GM19240 (cell line): ENCODE results near the gene GLIPR2.
"Not testable (repeated sequence)": the region's sequence is repeated elsewhere in the genome, so short reads cannot be mapped to it uniquely, and the experiment has no call there.

ENCODE experiments used
- DNase-seq: peaks from one replicate; pipeline ENCODE4 v3.0.0; 2011; ENCODE audit warnings: low spot score; ENCODE audit not compliant: insufficient read length

GLIPR2 gene

GRCh38 chr9:36163049-36163785 lies 26.7 kb downstream of the GLIPR2 start:
- DNase-seq: no peak

DNA sequence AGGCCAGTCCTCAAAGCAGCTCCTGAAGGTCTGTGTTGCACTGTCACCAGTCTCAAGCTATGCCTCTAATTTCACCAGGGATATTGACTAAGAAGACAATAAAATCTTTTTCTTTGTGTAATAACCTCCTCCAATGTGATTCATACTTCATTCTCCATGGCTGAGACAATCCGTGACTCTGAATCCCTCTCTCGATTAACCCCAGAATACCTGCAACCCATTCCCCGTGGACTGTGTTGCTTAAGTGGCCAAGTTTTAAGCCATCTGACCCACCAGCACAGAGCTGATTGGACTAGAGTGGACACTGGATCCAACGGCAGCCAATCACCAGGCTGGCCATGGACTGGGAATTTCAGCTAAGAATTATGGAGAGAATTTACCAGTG lies 27.2 kb downstream of the GLIPR2 start:
- DNase-seq: no peak

GRCh38 chr9:36164372-36164771 lies 27.8 kb downstream of the GLIPR2 start:
- no peak for DNase-seq

- DNase-seq: no peak
Measured at GRCh38 chr9:36164989-36165388, 28.5 kb downstream of the GLIPR2 start.

DNA sequence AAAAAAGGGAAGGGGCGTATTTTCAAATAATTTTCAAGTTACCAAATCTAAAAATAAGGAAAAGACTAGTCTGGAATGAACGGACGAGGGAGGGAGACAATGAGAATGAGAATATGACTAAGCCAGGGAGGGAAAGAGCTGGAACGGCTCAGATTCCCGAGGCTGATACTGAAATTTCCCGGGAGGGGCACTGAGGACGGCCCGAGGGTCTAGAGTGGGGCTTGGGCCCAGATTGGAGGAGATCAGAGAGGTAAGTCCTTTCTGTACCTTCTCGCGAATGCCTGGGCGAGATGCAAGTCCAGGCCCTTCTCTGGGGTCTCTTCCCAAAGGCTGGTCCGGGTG lies 29.3 kb downstream of the GLIPR2 start:
- DNase-seq: no peak

GRCh38 chr9:36166168-36166927 lies 29.8 kb downstream of the GLIPR2 start:
- DNase-seq: peak; percentile 72

GRCh38 chr9:36169166-36169565 lies 32.6 kb downstream of the GLIPR2 start, which contains the start of gene CCIN:
CCIN (plus strand) TSS chr9:36169388; CDS start chr9:36169503, 115 bp downstream.
- no peak for DNase-seq

DNA sequence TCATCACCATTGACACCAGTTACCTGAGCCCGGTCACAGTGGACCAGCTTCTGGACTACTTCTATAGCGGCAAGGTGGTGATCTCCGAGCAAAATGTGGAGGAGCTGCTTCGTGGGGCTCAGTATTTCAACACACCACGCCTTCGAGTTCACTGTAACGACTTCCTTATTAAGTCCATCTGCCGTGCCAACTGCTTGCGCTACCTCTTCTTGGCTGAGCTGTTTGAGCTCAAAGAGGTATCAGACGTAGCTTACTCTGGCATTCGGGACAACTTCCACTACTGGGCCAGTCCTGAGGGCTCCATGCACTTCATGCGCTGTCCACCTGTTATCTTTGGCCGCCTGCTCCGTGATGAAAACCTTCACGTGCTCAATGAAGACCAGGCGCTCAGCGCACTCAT lies 33.2 kb downstream of the GLIPR2 start:
- DNase-seq: no peak

GRCh38 chr9:36170531-36170930 lies 34.0 kb downstream of the GLIPR2 start:
- no peak for DNase-seq

- DNase-seq: no peak
Measured at GRCh38 chr9:36173861-36174260, 37.3 kb downstream of the GLIPR2 start.

- no peak for DNase-seq
Measured at GRCh38 chr9:36174271-36174670, 37.7 kb downstream of the GLIPR2 start.

- DNase-seq: no peak
Measured at GRCh38 chr9:36174731-36175130, 38.2 kb downstream of the GLIPR2 start.

- not testable (repeated sequence) for DNase-seq
Measured at GRCh38 chr9:36175209-36175608, 38.7 kb downstream of the GLIPR2 start.

GRCh38 chr9:36176496-36176895 lies 40.0 kb downstream of the GLIPR2 start:
- DNase-seq: not testable (repeated sequence)

DNA sequence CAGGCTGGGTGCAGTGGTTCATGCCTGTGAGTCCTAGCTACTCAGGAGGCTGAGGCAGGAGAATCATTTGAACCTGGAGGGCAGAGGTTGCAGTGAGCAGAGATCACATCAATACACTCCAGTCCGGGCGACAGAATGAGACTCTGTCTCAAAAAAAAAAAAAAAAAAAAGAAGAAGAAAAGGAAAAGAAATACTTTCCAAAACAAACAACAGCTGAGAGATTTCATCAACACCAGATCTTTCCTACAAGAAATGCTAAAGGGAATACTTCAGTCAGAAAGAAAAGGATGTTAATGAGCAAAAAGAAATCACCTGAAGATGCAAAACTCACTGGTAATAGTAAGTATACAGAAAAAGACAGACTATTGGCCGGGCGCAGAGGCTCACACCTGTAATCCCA lies 41.0 kb downstream of the GLIPR2 start:
- no peak for DNase-seq

GRCh38 chr9:36180243-36180642 lies 43.7 kb downstream of the GLIPR2 start:
- DNase-seq: not testable (repeated sequence)

DNA sequence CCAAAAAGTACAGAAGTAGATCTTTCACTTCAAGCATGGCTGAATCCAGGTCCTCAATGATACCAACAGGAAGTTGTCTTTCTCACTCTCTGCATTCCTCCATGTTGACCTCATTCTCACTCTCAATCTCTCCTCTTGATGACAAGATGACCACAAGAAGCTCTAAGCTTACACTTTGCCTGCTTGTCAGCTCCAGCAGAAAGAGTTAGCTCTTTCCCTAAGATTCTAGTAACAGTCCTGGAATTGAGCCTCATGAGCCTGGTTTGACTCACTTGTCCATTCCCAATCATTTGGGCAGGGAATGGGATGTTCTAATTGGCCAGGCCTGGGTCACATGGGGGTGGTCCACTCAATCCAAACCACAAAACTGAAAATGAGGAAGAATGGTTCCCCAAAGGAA lies 50.9 kb downstream of the GLIPR2 start:
- no peak for DNase-seq

- DNase-seq: no peak
Measured at GRCh38 chr9:36188212-36188611, 51.7 kb downstream of the GLIPR2 start.

DNA sequence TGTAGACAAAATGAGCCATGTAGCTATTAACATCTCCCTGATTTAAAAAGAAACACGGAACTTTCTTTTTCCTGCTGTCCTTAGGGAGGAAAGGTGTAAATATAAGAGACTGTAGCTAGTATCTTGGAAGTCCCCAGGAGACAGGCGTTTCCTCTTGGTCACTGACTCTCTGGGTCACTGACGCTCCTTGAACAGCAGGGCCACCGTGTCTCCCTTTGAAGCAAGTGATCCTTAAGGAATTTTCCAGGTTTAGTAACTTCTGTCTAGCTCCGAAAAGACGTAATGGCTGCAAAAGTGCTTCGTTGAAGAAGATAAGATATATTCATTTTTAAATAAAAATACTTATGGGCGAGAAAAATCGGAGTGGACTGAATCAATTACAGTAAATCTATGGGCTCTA lies 53.4 kb downstream of the GLIPR2 start:
- no peak for DNase-seq

DNA sequence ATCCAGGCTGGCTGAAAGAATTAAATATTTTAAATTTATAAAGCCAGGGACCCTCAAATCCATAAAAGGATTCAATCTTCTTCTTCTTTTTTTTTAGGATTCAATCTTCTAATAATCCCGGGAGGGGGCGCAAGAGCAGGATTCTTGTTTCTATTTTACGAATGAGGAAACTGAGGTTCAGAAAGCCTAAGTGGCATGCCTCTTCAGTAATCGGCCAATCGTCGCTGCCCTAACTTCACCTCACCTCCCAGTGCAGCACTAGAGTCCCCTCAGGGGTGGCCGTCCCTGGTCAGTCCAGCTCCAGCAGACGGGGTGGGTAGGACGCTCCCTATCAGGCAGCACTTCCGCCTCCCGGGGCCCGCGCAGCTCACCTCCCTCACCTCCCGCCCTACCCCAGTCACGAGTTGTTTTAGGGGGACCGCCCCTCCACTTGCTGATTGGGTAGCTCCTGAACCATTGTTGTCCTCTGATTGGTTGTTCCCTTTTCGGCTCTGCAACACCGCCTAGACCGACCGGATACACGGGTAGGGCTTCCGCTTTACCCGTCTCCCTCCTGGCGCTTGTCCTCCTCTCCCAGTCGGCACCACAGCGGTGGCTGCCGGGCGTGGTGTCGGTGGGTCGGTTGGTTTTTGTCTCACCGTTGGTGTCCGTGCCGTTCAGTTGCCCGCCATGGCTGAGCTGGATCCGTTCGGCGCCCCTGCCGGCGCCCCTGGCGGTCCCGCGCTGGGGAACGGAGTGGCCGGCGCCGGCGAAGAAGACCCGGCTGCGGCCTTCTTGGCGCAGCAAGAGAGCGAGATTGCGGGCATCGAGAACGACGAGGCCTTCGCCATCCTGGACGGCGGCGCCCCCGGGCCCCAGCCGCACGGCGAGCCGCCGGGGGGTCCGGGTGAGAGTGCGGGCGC lies 54.1 kb downstream of the GLIPR2 start, which contains the start of gene CLTA:
TSS of gene CLTA (plus strand) at position 534 of the 902 bp plus-strand sequence. CDS start at position 670, 136 bp downstream.
- DNase-seq: peak; percentile 95

- no peak for DNase-seq
Measured at GRCh38 chr9:36191290-36191645, 54.7 kb downstream of the GLIPR2 start.

- no peak for DNase-seq
Measured at GRCh38 chr9:36191686-36192085, 55.2 kb downstream of the GLIPR2 start.
